ENCODE results near the gene NYAP2.
A peak's percentile ranks its signal among the peaks of the same experiment; 100 is the strongest.

NYAP2 gene

GRCh38 chr2:225543626-225544025 lies 144.1 kb downstream of the NYAP2 start:
- TF ChIP-seq, protein P1, sequence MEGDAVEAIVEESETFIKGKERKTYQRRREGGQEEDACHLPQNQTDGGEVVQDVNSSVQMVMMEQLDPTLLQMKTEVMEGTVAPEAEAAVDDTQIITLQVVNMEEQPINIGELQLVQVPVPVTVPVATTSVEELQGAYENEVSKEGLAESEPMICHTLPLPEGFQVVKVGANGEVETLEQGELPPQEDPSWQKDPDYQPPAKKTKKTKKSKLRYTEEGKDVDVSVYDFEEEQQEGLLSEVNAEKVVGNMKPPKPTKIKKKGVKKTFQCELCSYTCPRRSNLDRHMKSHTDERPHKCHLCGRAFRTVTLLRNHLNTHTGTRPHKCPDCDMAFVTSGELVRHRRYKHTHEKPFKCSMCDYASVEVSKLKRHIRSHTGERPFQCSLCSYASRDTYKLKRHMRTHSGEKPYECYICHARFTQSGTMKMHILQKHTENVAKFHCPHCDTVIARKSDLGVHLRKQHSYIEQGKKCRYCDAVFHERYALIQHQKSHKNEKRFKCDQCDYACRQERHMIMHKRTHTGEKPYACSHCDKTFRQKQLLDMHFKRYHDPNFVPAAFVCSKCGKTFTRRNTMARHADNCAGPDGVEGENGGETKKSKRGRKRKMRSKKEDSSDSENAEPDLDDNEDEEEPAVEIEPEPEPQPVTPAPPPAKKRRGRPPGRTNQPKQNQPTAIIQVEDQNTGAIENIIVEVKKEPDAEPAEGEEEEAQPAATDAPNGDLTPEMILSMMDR (IDR thresholded peaks at IDR 0.05; ENCODE audit: unreplicated experiment in 3 of 3), result no peak
- Mint-ChIP-seq H3K4me1 (no peaks in the 10 kb centered on the region), H3K4me3 (no peak overlapping the region), H3K27me3 (ENCODE audit: low read depth) (no peaks in the 10 kb centered on the region), H3K9me3 (peaks cover 37% of the 10 kb centered on the region), H3K36me3 (ENCODE audit: low read depth) (no peaks in the 10 kb centered on the region), H3K27ac (no peak overlapping the region)

DNA sequence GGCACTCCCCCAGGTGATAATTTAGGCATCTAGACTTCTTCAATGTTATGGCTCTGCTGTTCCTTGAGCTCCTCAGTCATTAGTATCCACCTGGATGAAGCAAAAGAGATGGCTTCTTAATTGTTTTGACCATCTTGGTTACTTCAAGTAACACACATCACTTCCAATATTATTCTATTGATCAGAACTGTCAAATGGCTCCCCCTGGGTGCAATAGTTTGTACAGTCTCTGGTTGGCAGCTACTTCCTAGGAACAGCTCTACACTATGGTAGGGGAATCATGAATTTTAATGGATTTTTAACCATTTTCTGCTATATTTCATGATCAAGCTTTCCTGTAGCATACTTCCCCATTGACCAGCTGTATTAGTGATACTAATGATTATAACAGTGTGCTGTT lies 157.0 kb downstream of the NYAP2 start:
- no peaks in the 10 kb centered on the region for H3K9me3 Mint-ChIP-seq

GRCh38 chr2:225558399-225559071 lies 159.0 kb downstream of the NYAP2 start:
- H3K27ac Mint-ChIP-seq, result peak overlapping the region; percentile 2 to 50 (median 29)
- no peak overlapping the region for H3K4me3 Mint-ChIP-seq
- TF ChIP-seq, protein P1 (IDR thresholded peaks at IDR 0.05; ENCODE audit: unreplicated experiment in 3 of 3), result no peak
- H3K9me3 Mint-ChIP-seq, result no peaks in the 10 kb centered on the region
- peaks cover 17% of the 10 kb centered on the region for H3K4me1 Mint-ChIP-seq
- no peaks in the 10 kb centered on the region for H3K36me3 Mint-ChIP-seq (ENCODE audit: low read depth)
- H3K27me3 Mint-ChIP-seq (ENCODE audit: low read depth), result no peaks in the 10 kb centered on the region

More for the DNA sequence above, 157.0 kb downstream of the NYAP2 start:
- TF ChIP-seq, protein P1 (IDR thresholded peaks at IDR 0.05; ENCODE audit: unreplicated experiment in 3 of 3), result no peak
- Mint-ChIP-seq H3K27me3 (ENCODE audit: low read depth) (no peaks in the 10 kb centered on the region), H3K4me3 (no peak overlapping the region), H3K27ac (no peak overlapping the region), H3K4me1 (peaks cover 17% of the 10 kb centered on the region), H3K36me3 (ENCODE audit: low read depth) (no peaks in the 10 kb centered on the region)

GRCh38 chr2:225559072-225559415 lies 159.5 kb downstream of the NYAP2 start:
- Mint-ChIP-seq H3K36me3 (ENCODE audit: low read depth) (no peaks in the 10 kb centered on the region), H3K27ac (peak overlapping the region; percentile 2 to 50 (median 29)), H3K9me3 (no peaks in the 10 kb centered on the region), H3K4me1 (peaks cover 17% of the 10 kb centered on the region), H3K4me3 (no peak overlapping the region), H3K27me3 (ENCODE audit: low read depth) (no peaks in the 10 kb centered on the region)
- TF ChIP-seq, protein P1 (IDR thresholded peaks at IDR 0.05; ENCODE audit: unreplicated experiment in 3 of 3), result no peak

DNA sequence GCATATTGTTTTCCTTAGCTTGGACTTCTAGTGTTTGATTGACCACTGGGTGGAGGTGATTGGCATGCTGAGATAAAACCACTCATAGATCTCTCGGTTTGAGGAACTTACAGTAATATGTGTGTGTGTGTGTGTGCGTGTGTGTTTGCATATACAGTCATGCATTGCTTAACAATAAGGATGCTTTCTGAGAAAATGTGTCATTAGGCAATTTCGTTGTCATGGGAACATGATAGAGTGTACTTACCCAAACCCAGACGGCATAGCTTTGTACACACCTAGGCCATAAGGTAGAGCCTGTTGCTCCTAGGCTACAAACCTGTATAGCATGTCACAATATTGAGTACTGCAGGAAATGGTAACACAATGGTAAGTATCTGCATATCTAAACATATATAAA lies 167.3 kb downstream of the NYAP2 start:
- Mint-ChIP-seq H3K27ac (no peak overlapping the region), H3K27me3 (ENCODE audit: low read depth) (peaks cover 4% of the 10 kb centered on the region), H3K4me1 (no peaks in the 10 kb centered on the region), H3K9me3 (peaks cover 5% of the 10 kb centered on the region), H3K36me3 (ENCODE audit: low read depth) (peaks cover under 1% of the 10 kb centered on the region), H3K4me3 (no peak overlapping the region)
- TF ChIP-seq, protein P1 (IDR thresholded peaks at IDR 0.05; ENCODE audit: unreplicated experiment in 3 of 3), result no peak

GRCh38 chr2:225569995-225570394 lies 170.5 kb downstream of the NYAP2 start:
- H3K27ac Mint-ChIP-seq, result no peak overlapping the region
- peaks cover 10% of the 10 kb centered on the region for H3K9me3 Mint-ChIP-seq
- TF ChIP-seq, protein P1 (IDR thresholded peaks at IDR 0.05; ENCODE audit: unreplicated experiment in 3 of 3), result no peak
- peaks cover 4% of the 10 kb centered on the region for H3K27me3 Mint-ChIP-seq (ENCODE audit: low read depth)
- H3K36me3 Mint-ChIP-seq (ENCODE audit: low read depth), result peaks cover 5% of the 10 kb centered on the region
- H3K4me1 Mint-ChIP-seq, result no peaks in the 10 kb centered on the region
- H3K4me3 Mint-ChIP-seq, result no peak overlapping the region
